GM12873 (cell line): ENCODE data around the gene ANAPC4.

Experiments used
- TF ChIP-seq, protein P1 (sequence below): IDR thresholded peaks from 2 replicates; pipeline ENCODE4 v1.5.1; 2012; ENCODE audit warnings: low read depth, mild to moderate bottlenecking, moderate library complexity, low read length, control low read depth; ENCODE audit not compliant: insufficient read depth; ENCODE audit errors: missing control alignments

Gene ANAPC4

DNA sequence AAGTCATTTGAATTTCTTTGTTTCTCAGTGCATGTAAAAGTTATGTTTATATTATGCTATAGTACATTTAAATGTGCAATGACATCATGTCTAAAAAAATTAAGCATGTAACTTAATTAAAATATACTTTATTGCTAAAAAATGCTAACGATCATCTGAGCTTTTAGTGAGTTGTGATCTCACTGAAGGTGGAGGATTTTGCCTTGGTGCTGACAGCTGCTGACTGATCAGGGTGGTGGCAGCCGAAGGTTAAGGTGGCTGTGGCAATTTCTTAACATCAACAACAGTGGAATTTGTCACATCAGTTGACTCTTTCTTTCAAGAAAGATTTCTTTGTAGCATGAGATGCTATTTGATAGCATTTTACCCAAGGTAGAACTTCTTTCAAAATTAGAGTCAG, 6.6 kb downstream of the ANAPC4 start:
- TF ChIP-seq, protein P1, sequence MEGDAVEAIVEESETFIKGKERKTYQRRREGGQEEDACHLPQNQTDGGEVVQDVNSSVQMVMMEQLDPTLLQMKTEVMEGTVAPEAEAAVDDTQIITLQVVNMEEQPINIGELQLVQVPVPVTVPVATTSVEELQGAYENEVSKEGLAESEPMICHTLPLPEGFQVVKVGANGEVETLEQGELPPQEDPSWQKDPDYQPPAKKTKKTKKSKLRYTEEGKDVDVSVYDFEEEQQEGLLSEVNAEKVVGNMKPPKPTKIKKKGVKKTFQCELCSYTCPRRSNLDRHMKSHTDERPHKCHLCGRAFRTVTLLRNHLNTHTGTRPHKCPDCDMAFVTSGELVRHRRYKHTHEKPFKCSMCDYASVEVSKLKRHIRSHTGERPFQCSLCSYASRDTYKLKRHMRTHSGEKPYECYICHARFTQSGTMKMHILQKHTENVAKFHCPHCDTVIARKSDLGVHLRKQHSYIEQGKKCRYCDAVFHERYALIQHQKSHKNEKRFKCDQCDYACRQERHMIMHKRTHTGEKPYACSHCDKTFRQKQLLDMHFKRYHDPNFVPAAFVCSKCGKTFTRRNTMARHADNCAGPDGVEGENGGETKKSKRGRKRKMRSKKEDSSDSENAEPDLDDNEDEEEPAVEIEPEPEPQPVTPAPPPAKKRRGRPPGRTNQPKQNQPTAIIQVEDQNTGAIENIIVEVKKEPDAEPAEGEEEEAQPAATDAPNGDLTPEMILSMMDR = no peak

DNA sequence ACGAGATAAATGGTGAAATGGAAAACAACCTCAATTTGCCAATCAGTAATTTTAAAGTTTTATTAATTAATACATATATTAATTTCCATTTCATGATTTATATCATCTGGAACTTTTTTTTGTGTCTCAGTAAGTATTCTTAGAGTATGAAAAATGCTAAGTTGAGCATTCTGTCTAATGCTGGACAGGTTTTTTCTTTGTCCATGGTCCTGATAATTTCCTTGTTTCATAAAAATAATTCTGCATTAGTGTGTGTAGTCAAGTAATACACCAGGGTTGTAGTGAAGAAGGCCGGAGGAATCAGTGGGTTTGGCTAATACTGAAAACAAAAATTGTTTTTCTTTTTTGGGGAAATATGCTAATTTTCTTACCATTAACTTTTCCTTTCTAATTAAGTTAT, 9.9 kb downstream of the ANAPC4 start:
- TF ChIP-seq, protein P1 = no peak

DNA sequence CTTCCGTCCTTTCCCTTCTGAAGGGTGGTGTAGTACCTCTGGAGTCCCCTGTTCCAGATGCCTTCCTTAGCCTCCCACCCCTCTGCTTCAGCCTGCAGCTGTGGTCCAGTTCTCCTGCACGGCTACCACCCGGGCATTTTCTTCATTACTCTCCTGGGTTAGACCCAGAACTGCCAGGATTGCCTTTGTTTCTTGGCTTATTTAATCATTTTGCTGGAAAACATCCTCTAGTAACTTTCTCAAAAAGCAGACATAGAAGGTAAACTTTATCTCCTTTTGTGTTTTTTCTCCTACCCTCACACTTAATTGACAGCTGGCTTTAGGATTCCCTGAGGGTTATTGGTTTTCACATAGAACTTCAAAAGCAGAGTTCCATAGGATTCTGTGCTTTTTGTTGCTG, 20.2 kb downstream of the ANAPC4 start:
- TF ChIP-seq, protein P1 = no peak

DNA sequence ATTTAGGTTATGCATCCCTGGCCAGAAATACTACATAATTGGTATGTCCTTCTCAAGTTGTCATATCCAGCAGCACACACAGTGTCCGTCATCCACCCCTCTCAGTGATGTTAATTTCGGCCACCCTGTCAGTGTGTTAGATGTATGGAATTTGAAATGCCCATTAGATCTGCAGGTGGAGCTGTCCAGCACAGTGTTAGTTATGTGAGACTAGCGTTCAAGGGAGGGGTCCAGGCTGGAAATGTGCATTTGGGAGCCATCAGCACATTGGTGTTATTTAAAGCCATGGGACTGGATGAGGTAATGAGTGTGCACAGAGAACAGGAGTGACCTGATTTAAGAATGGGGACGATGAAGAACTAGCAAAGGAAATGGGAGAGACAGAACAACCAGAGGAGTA, 22.4 kb downstream of the ANAPC4 start:
- TF ChIP-seq, protein P1 = no peak

DNA sequence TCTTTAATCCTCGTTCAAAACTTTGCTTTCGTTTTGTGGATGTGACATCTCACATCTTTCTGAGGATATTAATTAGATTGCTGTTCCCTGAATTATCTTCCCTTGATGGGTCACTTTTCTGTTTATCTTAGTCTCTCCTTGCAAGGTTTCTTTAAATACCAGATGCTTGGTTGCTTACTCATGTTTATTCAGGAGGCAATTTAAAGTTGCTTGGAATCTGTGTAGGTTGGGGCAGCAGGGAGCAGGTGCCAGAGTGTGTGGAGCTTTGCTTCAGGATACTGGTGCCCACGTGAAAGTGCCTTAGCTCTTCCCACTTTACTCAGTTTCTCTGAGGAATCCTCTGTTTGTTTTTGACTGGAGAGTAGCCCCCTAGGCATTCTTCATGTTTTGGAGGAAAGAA, 24.0 kb downstream of the ANAPC4 start:
- TF ChIP-seq, protein P1 = no peak

DNA sequence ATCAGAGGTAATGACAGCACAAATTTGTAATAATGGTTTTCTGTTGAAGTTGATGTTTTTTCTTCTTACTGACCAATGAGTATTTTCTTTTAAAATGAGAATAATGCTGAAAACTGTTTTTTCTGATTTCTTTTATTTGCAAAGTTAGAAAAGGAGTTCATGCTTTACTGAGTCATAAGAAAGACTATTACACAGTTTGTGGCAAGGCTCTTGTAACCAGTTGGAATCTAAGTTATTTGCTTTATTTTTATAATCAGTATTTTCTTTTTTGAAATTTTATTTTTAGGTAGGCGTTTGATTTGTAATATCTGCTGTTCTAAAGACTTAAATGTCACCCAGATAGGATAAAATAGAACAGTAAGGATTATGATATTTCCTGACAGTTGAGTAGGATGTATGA, 25.5 kb downstream of the ANAPC4 start:
- TF ChIP-seq, protein P1 = no peak

DNA sequence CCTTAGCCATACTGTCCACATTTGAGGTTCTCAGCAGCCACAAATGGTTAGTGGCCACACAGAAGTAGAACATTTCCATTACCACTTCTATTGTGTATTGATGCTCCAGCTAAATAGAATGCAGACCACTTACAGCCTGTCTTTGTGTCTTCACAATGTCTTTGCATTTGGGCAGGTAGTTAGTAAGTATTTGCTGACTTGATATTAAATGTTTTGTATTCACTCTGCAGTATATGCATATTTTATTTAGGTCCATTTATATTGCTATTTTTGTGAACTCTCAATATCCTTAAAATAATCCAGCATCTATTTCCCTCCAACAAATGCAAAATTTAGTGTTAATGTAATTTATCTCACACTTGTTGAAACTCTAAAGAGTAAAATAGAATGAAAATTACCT, 26.6 kb downstream of the ANAPC4 start:
- TF ChIP-seq, protein P1 = no peak

DNA sequence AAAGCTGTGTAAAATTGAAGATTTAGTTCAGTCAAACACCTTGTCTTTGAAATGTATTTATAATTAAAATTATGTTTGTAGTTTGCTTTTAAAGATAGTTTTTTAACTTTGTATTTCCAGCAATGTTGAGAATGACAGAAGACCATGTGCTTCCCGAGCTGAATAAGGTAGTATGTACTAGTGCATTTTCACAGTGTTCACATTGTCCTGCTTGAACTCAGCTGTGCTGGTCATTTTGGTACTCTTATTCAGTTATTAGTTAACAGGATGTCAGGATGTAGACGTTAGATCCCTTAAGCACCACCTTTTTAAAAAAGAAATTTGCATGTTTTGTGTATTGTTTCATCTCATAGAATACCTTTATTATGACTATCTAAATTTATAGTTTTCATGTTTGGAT, 28.4 kb downstream of the ANAPC4 start:
- TF ChIP-seq, protein P1 = no peak
